ENCODE data around the gene CDH8. TPM values are rescaled to one million over a fixed set of nuclear protein-coding genes. Genes with fewer than 3 reads are reported as not detected.

The CDH8 gene
- total RNA-seq, 1 donor from 2014 or later = not detected

DNA sequence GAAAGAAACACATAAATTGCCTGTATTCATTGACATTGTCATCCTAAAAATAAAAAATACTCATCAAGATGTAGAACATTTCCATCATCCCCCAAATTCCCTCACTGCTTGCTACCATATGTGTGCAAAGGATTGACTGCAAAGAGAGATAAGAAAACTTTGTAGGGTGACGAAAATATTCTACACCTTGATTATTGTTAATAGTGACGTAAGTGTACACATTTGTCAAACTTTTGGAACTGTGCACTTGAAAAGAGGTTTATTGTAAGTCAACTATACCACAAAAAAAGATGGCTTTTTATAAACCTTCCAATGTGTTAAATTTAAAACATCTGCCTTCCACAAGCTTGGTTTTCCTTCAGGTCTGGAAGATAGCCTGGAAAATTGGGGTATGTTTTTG is 359.5 kb downstream of the CDH8 start:
- no peaks in the 10 kb centered on the region for H3K27me3 Mint-ChIP-seq (ENCODE audit: insufficient read depth)
- peaks cover 20% of the 10 kb centered on the region for H3K9me3 Mint-ChIP-seq
- no peak for DNase-seq (ENCODE audit: low spot score)
- H3K27ac Mint-ChIP-seq = no peak overlapping the region
- no peak overlapping the region for H3K4me3 Mint-ChIP-seq
- intact Hi-C loops (cut with micrococcal nuclease) = no loop called here
- no peaks in the 10 kb centered on the region for H3K36me3 Mint-ChIP-seq (ENCODE audit: low read depth)
- H3K4me1 Mint-ChIP-seq (ENCODE audit: low read depth) = no peaks in the 10 kb centered on the region

DNA sequence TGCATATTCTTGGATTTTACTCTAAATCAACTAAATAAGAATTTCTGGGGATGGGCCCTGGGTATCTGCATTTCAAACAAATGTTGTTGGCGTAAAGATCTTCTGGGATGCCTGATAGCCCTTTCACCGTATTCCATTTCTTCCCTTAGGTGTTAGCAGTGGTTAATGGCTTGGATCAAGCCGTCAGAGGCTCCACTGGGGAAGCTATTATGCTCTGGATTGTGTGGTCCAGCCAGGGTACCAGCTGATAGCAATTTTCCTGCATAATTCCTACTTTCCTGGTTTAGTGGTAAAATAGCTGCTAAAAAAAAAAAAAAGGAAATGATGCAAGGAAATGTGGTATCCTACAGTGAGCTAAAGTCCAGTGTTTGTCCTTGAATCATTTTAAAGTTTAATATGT is 365.1 kb downstream of the CDH8 start:
- Mint-ChIP-seq H3K4me3 (no peak overlapping the region), H3K36me3 (ENCODE audit: low read depth) (no peaks in the 10 kb centered on the region), H3K27ac (no peak overlapping the region), H3K4me1 (ENCODE audit: low read depth) (no peaks in the 10 kb centered on the region), H3K9me3 (peaks cover 33% of the 10 kb centered on the region), H3K27me3 (ENCODE audit: insufficient read depth) (no peaks in the 10 kb centered on the region)
- intact Hi-C loops (cut with micrococcal nuclease) = no loop called here
- no peak for DNase-seq (ENCODE audit: low spot score)

DNA sequence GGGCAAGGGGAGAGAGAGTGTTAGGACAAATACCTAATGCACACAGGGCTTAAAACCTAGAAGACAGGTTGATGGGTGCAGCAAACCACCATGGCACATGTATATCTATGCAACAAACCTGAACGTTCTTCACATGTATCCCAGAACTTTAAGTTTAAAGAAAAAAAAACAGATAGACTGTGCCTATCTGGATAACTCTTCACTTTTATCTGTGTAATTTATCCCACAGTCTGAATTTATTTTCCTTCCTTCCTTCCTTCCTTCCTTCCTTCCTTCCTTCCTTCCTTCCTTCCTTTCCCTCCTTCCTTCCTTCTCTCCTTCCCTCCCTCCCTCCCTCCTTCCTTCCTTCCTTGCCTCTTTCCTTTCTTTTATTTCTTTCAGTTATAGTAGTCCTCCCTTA is 370.7 kb downstream of the CDH8 start:
- Mint-ChIP-seq H3K4me1 (ENCODE audit: low read depth) (no peaks in the 10 kb centered on the region), H3K9me3 (peaks cover 31% of the 10 kb centered on the region), H3K36me3 (ENCODE audit: low read depth) (no peaks in the 10 kb centered on the region), H3K27me3 (ENCODE audit: insufficient read depth) (no peaks in the 10 kb centered on the region), H3K4me3 (no peak overlapping the region), H3K27ac (no peak overlapping the region)
- no peak for DNase-seq (ENCODE audit: low spot score)
- intact Hi-C loops (cut with micrococcal nuclease) = no loop called here

DNA sequence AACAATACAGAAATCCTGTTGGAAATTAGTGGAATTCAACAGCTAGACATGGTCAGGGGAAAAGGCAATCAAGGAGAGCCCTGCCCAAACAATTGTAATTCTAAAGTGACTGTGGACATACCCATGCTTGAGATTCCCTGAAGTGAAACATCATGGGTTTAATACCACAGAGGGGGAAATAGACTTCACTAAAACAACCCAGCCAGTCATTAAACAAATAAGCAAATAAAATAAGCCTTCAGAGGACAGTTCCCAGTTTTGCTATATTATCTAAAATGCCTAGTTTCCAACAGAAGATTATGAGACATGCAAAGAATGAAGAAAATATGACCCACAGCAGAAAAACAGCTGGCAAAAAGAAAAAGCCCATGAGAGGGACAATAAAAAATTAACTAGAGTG is 376.3 kb downstream of the CDH8 start:
- H3K27me3 Mint-ChIP-seq (ENCODE audit: insufficient read depth) = no peaks in the 10 kb centered on the region
- H3K9me3 Mint-ChIP-seq = peaks cover 24% of the 10 kb centered on the region
- H3K4me3 Mint-ChIP-seq = no peak overlapping the region
- no peaks in the 10 kb centered on the region for H3K36me3 Mint-ChIP-seq (ENCODE audit: low read depth)
- H3K27ac Mint-ChIP-seq = no peak overlapping the region
- intact Hi-C loops (cut with micrococcal nuclease) = no loop called here
- no peak for DNase-seq (ENCODE audit: low spot score)
- no peaks in the 10 kb centered on the region for H3K4me1 Mint-ChIP-seq (ENCODE audit: low read depth)

DNA sequence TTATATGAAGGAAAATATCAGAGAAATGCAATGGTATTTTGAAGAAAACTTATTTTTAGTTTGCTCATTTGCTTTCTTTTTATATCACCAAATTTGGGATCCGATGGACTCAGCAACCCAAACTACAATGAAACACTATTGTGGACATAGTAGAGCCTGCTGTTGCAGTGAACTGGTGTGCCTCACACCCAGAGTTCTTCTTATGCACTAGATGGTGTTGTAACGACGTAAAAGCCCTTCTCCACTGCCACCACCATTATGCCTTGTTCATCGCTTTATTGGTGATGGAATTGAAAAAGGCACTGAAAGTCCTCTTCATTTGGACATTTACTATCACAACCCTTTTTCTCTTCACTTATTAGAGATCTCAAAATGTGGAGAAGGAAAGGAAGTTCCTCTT is 381.3 kb downstream of the CDH8 start:
- intact Hi-C loops (cut with micrococcal nuclease) = no loop called here
- H3K9me3 Mint-ChIP-seq = peaks cover 32% of the 10 kb centered on the region
- no peak for DNase-seq (ENCODE audit: low spot score)
- no peak overlapping the region for H3K27ac Mint-ChIP-seq
- H3K4me1 Mint-ChIP-seq (ENCODE audit: low read depth) = no peaks in the 10 kb centered on the region
- no peak overlapping the region for H3K4me3 Mint-ChIP-seq
- no peaks in the 10 kb centered on the region for H3K27me3 Mint-ChIP-seq (ENCODE audit: insufficient read depth)
- H3K36me3 Mint-ChIP-seq (ENCODE audit: low read depth) = no peaks in the 10 kb centered on the region

DNA sequence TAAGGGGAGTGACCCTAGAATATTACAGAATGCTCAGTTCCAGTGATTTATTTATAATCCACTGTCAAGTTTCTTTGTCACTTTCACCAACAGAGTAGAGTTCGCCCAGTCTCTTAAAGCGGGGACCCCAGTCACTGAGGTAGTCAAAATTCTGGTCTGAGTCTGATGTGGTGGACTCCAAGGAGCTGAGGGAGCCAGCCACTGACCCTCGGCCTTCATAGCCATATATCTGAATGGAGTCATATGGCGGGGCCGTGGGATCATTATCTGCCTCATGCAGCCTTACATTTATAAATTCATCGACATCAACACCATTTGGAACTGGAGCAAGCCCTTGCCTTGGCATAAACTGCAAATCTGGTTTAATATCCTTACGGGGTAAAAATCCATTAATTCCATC is 382.7 kb downstream of the CDH8 start:
- intact Hi-C loops (cut with micrococcal nuclease) = no loop called here
- Mint-ChIP-seq H3K36me3 (ENCODE audit: low read depth) (no peaks in the 10 kb centered on the region), H3K9me3 (peaks cover 32% of the 10 kb centered on the region), H3K27me3 (ENCODE audit: insufficient read depth) (no peaks in the 10 kb centered on the region), H3K4me1 (ENCODE audit: low read depth) (no peaks in the 10 kb centered on the region), H3K27ac (no peak overlapping the region), H3K4me3 (no peak overlapping the region)
- DNase-seq (ENCODE audit: low spot score) = no peak

DNA sequence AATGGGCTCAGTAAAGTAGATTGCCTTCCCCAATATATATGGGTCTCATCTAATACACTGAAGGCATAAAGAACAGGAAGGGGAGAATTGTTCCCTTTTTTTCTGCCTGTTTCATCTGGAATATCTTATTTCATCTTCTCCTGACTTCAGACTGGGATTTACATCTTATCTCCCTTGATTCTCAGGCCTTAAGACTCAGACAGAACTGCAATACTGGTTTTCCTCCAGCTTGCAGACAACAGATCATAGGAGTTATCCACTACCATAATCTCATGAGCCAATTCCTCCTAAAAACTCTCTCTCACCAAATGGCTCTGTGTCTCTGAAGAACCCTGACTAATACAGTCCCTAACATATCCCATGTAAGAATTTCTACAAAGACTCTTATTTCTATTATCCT is 390.7 kb downstream of the CDH8 start:
- no peaks in the 10 kb centered on the region for H3K36me3 Mint-ChIP-seq (ENCODE audit: low read depth)
- intact Hi-C loops (cut with micrococcal nuclease) = no loop called here
- no peaks in the 10 kb centered on the region for H3K4me1 Mint-ChIP-seq (ENCODE audit: low read depth)
- H3K4me3 Mint-ChIP-seq = no peak overlapping the region
- peaks cover 8% of the 10 kb centered on the region for H3K9me3 Mint-ChIP-seq
- H3K27me3 Mint-ChIP-seq (ENCODE audit: insufficient read depth) = no peaks in the 10 kb centered on the region
- no peak for DNase-seq (ENCODE audit: low spot score)
- no peak overlapping the region for H3K27ac Mint-ChIP-seq

DNA sequence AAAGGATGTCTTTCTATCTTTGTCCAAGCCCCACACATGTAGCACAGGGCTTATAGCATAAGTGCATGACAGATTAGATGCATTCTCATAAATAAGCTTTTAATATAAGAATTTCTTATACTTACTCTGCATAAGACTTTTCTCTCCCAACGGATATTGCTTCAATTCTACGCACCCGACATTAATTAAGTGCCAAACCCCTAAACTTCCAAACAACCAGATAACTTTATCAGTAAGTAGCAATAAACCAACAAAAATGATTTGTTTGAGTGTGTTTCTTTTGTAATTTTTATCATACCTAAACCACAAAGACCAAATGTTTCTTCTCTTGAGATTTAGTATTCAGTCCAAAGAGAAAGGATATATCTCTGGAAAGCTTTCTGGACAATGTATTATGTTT is 391.5 kb downstream of the CDH8 start:
- no peak for DNase-seq (ENCODE audit: low spot score)
- intact Hi-C loops (cut with micrococcal nuclease) = no loop called here
- Mint-ChIP-seq H3K4me1 (ENCODE audit: low read depth) (no peaks in the 10 kb centered on the region), H3K27me3 (ENCODE audit: insufficient read depth) (no peaks in the 10 kb centered on the region), H3K4me3 (no peak overlapping the region), H3K36me3 (ENCODE audit: low read depth) (no peaks in the 10 kb centered on the region), H3K27ac (no peak overlapping the region), H3K9me3 (peaks cover 8% of the 10 kb centered on the region)

DNA sequence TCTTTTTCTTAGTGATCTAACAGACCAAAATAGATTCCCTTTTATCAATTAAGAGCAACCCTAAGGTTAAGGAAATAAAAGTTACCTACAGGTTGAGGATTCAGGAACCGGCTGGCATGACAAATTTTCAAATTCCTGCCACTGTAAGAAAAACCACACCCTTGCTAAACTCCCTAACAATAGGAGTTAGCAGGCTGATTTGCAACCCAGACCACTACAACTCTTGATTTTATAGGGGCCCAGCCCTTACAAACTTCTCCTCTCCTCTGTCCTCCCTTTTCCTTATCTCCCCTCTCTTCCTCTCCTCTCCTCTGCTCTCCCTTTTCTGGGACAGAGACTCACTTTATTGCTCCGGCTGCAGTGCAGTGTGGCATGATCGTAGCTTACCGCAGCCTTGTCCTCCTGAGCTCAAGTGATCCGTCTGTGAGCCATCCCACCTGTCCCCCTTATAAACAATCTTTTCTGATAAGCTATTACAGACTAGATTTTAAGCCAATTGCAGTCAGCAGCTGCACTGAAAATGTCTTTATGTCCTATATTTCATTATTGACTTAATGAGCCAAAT is 418.9 kb downstream of the CDH8 start:
- Mint-ChIP-seq H3K36me3 (ENCODE audit: low read depth) (no peaks in the 10 kb centered on the region), H3K27ac (no peak overlapping the region), H3K4me1 (ENCODE audit: low read depth) (no peaks in the 10 kb centered on the region), H3K4me3 (no peak overlapping the region), H3K27me3 (ENCODE audit: insufficient read depth) (no peaks in the 10 kb centered on the region), H3K9me3 (peaks cover 11% of the 10 kb centered on the region)
- no peak for DNase-seq (ENCODE audit: low spot score)
- intact Hi-C loops (cut with micrococcal nuclease) = no loop called here

DNA sequence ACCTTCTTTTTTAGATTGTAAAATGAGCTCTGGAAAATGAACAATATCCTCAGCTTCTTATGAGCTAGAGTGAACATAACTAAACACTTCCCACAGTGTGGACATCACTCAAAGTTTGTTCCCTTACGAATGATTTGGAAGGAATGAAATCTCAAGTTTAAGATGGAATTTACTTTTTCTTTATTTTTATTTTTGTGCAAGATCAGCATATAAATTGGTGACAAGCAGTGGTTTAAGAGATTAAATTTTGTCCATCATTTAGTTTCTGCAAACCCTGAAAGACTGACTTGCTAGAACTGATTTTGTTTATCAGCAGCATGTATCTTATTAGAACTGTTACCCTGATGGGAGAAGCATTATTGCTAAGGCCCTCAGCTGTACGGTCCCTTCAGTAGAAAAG is 420.1 kb downstream of the CDH8 start:
- Mint-ChIP-seq H3K9me3 (peaks cover 16% of the 10 kb centered on the region), H3K4me1 (ENCODE audit: low read depth) (no peaks in the 10 kb centered on the region), H3K27ac (no peak overlapping the region), H3K36me3 (ENCODE audit: low read depth) (no peaks in the 10 kb centered on the region), H3K4me3 (no peak overlapping the region), H3K27me3 (ENCODE audit: insufficient read depth) (no peaks in the 10 kb centered on the region)
- intact Hi-C loops (cut with micrococcal nuclease) = no loop called here
- no peak for DNase-seq (ENCODE audit: low spot score)

DNA sequence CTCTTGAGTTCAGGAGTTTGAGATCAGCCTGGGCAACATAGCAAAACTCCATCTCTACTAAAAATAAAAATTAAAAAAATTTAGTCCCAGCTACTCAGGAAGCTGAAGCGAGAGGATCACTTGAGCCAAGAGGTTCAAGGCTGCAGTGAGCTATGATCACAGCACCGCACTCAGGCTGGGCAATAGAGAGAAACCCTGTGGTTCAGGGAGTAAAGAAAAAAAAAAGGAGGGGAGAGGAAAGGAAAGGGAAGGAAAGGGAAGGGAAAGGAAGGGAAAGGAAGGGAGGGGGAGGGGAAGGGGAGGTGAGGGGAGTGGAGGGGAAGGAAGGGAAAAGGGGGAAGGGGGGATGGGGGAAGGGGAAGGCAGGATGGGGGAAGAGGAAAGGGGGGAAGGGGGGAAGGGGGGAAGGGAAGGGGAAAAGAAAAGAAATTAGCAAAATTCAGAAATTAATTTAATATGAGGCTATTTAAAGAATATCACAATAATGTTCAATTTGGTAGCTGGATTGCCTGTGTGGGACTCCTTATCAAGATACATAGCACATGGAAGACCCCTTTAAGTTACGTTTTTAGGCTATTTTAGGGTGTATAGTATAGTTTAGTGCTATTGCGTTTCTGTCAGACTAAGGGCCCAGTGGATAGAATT is 424.3 kb downstream of the CDH8 start:
- Mint-ChIP-seq H3K36me3 (ENCODE audit: low read depth) (no peaks in the 10 kb centered on the region), H3K27me3 (ENCODE audit: insufficient read depth) (no peaks in the 10 kb centered on the region), H3K4me3 (no peak overlapping the region), H3K9me3 (peaks cover 21% of the 10 kb centered on the region), H3K4me1 (ENCODE audit: low read depth) (no peaks in the 10 kb centered on the region), H3K27ac (no peak overlapping the region)
- intact Hi-C loops (cut with micrococcal nuclease) = no loop called here
- no peak for DNase-seq (ENCODE audit: low spot score)

DNA sequence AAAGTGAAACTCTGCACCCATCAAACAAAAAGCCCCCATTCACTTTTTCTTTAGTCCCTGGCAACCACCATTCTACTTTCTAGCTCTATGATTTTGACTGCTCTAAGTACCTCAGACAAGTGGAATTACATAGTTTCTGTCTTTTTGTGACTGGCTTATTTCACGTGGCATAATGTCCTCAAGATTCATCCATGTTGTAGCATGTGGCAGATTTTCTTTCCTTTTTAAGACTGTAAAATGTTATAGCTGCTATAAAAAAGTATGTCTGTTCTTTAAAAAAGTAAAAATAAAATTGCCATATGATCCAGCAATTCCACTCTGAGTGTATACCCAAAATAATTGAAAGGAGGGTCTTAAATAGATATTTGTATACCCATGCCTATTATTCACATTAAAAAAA is 429.7 kb downstream of the CDH8 start:
- no peak overlapping the region for H3K4me3 Mint-ChIP-seq
- no peak overlapping the region for H3K27ac Mint-ChIP-seq
- no peaks in the 10 kb centered on the region for H3K4me1 Mint-ChIP-seq (ENCODE audit: low read depth)
- H3K9me3 Mint-ChIP-seq = peaks cover 40% of the 10 kb centered on the region
- intact Hi-C loops (cut with micrococcal nuclease) = no loop called here
- DNase-seq (ENCODE audit: low spot score) = no peak
- no peaks in the 10 kb centered on the region for H3K36me3 Mint-ChIP-seq (ENCODE audit: low read depth)
- H3K27me3 Mint-ChIP-seq (ENCODE audit: insufficient read depth) = no peaks in the 10 kb centered on the region

Data from activated T-helper 1 cell treated with anti-CD3 and anti-CD28 coated beads, Interleukin-12 subunit alpha, Interleukin-12 subunit beta, Interleukin-2, Interleukin-4 antibody, amounts not matched to agents 30 ng/mL and 10 ng/mL and 1 ng/mL, durations not matched to agents 14 hours and 24 hours and 36 hours (primary cell).